ENCODE measurements around the gene STAT2.
"Not testable (repeated sequence)": the region's sequence is repeated elsewhere in the genome, so short reads cannot be mapped to it uniquely, and the experiment has no call there.

STAT2 gene

GRCh38 chr12:56359851-56360767 is at the start of gene STAT2:
Gene STAT2, minus strand, starts transcription at chr12:56360107. Its CDS starts 3,536 bp downstream, at chr12:56356571.
- peak; percentile 97 for DNase-seq (ENCODE audit: low spot score)

GRCh38 chr12:56408799-56409417 is 49.0 kb upstream of the STAT2 start:
- no peak for DNase-seq (ENCODE audit: low spot score)

GRCh38 chr12:56404227-56404626 is 44.3 kb upstream of the STAT2 start:
- DNase-seq (ENCODE audit: low spot score): not testable (repeated sequence)

GRCh38 chr12:56401612-56402011 is 41.7 kb upstream of the STAT2 start:
- DNase-seq (ENCODE audit: low spot score): not testable (repeated sequence)

- DNase-seq (ENCODE audit: low spot score): not testable (repeated sequence)
Measured at GRCh38 chr12:56401125-56401524, 41.2 kb upstream of the STAT2 start.

GRCh38 chr12:56399466-56399865 is 39.6 kb upstream of the STAT2 start:
- DNase-seq (ENCODE audit: low spot score): not testable (repeated sequence)

GRCh38 chr12:56398324-56398723 is 38.4 kb upstream of the STAT2 start:
- no peak for DNase-seq (ENCODE audit: low spot score)

- DNase-seq (ENCODE audit: low spot score): no peak
Measured at GRCh38 chr12:56392331-56392730, 32.4 kb upstream of the STAT2 start.

GRCh38 chr12:56391721-56392120 is 31.8 kb upstream of the STAT2 start:
- no peak for DNase-seq (ENCODE audit: low spot score)

- DNase-seq (ENCODE audit: low spot score): no peak
Measured at GRCh38 chr12:56389412-56389811, 29.5 kb upstream of the STAT2 start.

GRCh38 chr12:56387152-56387736 is 27.3 kb upstream of the STAT2 start:
- peak; percentile 45 for DNase-seq (ENCODE audit: low spot score)

- no peak for DNase-seq (ENCODE audit: low spot score)
Measured at GRCh38 chr12:56385873-56386272, 26.0 kb upstream of the STAT2 start.

- DNase-seq (ENCODE audit: low spot score): no peak
Measured at GRCh38 chr12:56382611-56383010, 22.7 kb upstream of the STAT2 start.

GRCh38 chr12:56377989-56378316 is 18.0 kb upstream of the STAT2 start:
- DNase-seq (ENCODE audit: low spot score): no peak

- DNase-seq (ENCODE audit: low spot score): peak; percentile 22
Measured at GRCh38 chr12:56377310-56377988, 17.5 kb upstream of the STAT2 start.

GRCh38 chr12:56375598-56376434 is 15.9 kb upstream of the STAT2 start:
- no peak for DNase-seq (ENCODE audit: low spot score)

GRCh38 chr12:56374726-56375597 is 15.1 kb upstream of the STAT2 start:
- no peak for DNase-seq (ENCODE audit: low spot score)

- DNase-seq (ENCODE audit: low spot score): no peak
Measured at GRCh38 chr12:56373515-56373914, 13.6 kb upstream of the STAT2 start.

GRCh38 chr12:56366948-56367347 is 7.0 kb upstream of the STAT2 start:
- DNase-seq (ENCODE audit: low spot score): no peak

Measured in GM03348 (cell line).